ENCODE results near the gene IRF6.

- TF ChIP-seq CHD2 (IDR thresholded peaks at IDR 0.05; ENCODE audit: low read length, partially characterized antibody) (no peak), EP300 (IDR thresholded peaks at IDR 0.05; ENCODE audit: borderline replicate concordance in 1 of 2, low read depth in 1 of 2, low read length in 1 of 2) (no peak), USF2 (IDR thresholded peaks at IDR 0.05; ENCODE audit: borderline replicate concordance, low read depth, low read length) (no peak), POLR2AphosphoS5 (IDR thresholded peaks at IDR 0.05; ENCODE audit: low read depth, low read length) (no peak), YY1 (IDR thresholded peaks at IDR 0.05; ENCODE audit: low read depth) (no peak), MAX (IDR thresholded peaks at IDR 0.05; ENCODE audit: low read depth) (no peak), TAF1 (IDR thresholded peaks at IDR 0.05; ENCODE audit: borderline replicate concordance, low read depth, low read length) (no peak), CTCF (IDR thresholded peaks at IDR 0.05) (no peak), RCOR1 (IDR thresholded peaks at IDR 0.05; ENCODE audit: low read length) (no peak), TCF12 (IDR thresholded peaks at IDR 0.05) (no peak)
Observed at GRCh38 chr1:209837671-209838070, 31.7 kb upstream of the IRF6 start.
